NCI-H1436 treated with DMSO at 0.1 percent for 48 hours (cell line): ENCODE data around the gene ZNF317.
"Not testable (repeated sequence)": the region's sequence is repeated elsewhere in the genome, so short reads cannot be mapped to it uniquely, and the experiment has no call there.

ENCODE experiments used
- DNase-seq: peaks from one replicate; lab custom pipeline; 2025; lab: John Stamatoyannopoulos, UW

Gene ZNF317

GRCh38 chr19:9175326-9175725, 35.1 kb downstream of the ZNF317 start:
- no peak for DNase-seq

- DNase-seq: no peak
These were observed 38.7 kb downstream of the ZNF317 start, which contains the start of gene OR7D2 for GRCh38 chr19:9178901-9179300. Gene OR7D2, plus strand, starts transcription at chr19:9178979. Its CDS starts 6,803 bp downstream, at chr19:9185782.

- no peak for DNase-seq
These were observed 42.8 kb downstream of the ZNF317 start for GRCh38 chr19:9183000-9183399.

GRCh38 chr19:9187191-9187590, 47.0 kb downstream of the ZNF317 start:
- DNase-seq: no peak

GRCh38 chr19:9189535-9189934, 49.3 kb downstream of the ZNF317 start:
- DNase-seq: no peak

GRCh38 chr19:9198044-9198443, 57.8 kb downstream of the ZNF317 start:
- DNase-seq: not testable (repeated sequence)

GRCh38 chr19:9205501-9206113, 65.4 kb downstream of the ZNF317 start:
- no peak for DNase-seq
